GM18868 (cell line): Measurements from ENCODE around the gene AHNAK.
"Not testable (repeated sequence)": the region's sequence is repeated elsewhere in the genome, so short reads cannot be mapped to it uniquely, and the experiment has no call there.

Experiments
- ATAC-seq: cut with Tn5 transposase; IDR thresholded peaks from one replicate; pipeline ENCODE4 v1.9.1; 2021; ENCODE audit warnings: mild to moderate bottlenecking, moderate library complexity; ENCODE audit not compliant: unreplicated experiment

Gene AHNAK

GRCh38 chr11:62546244-62546928, at the start of gene AHNAK:
AHNAK (minus strand) TSS chr11:62546806; CDS start chr11:62536098, 10,708 bp downstream.
- ATAC-seq, result no peak

GRCh38 chr11:62595124-62595523, 48.5 kb upstream of the AHNAK start:
- no peak for ATAC-seq

GRCh38 chr11:62593434-62594044, 46.9 kb upstream of the AHNAK start:
- ATAC-seq, result no peak

- ATAC-seq, result no peak
Measured at GRCh38 chr11:62592989-62593421, 46.4 kb upstream of the AHNAK start.

GRCh38 chr11:62592146-62592815, 45.7 kb upstream of the AHNAK start:
- ATAC-seq, result no peak

GRCh38 chr11:62591448-62592145, 45.0 kb upstream of the AHNAK start, which contains the start of gene TUT1:
TUT1 (minus strand) TSS chr11:62591523; CDS start chr11:62591485, 38 bp downstream.
- peak; percentile 88 for ATAC-seq

GRCh38 chr11:62588966-62589637, 42.5 kb upstream of the AHNAK start:
- ATAC-seq, result no peak

- not testable (repeated sequence) for ATAC-seq
Measured at GRCh38 chr11:62585356-62585755, 38.8 kb upstream of the AHNAK start.

GRCh38 chr11:62581735-62582134, 35.1 kb upstream of the AHNAK start:
- ATAC-seq, result not testable (repeated sequence)

- no peak for ATAC-seq
Measured at GRCh38 chr11:62580959-62581715, 34.5 kb upstream of the AHNAK start.

- no peak for ATAC-seq
Measured at GRCh38 chr11:62579252-62579651, 32.6 kb upstream of the AHNAK start.

GRCh38 chr11:62578541-62578940, 31.9 kb upstream of the AHNAK start:
- ATAC-seq, result no peak

GRCh38 chr11:62577046-62577714, 30.6 kb upstream of the AHNAK start:
- ATAC-seq, result no peak

GRCh38 chr11:62575837-62576236, 29.2 kb upstream of the AHNAK start:
- no peak for ATAC-seq

- no peak for ATAC-seq
Measured at GRCh38 chr11:62575156-62575555, 28.6 kb upstream of the AHNAK start.

- no peak for ATAC-seq
Measured at GRCh38 chr11:62574363-62575071, 27.9 kb upstream of the AHNAK start.

- peak; percentile 85 for ATAC-seq
Measured at GRCh38 chr11:62573592-62574362, 27.2 kb upstream of the AHNAK start, which contains the start of gene EEF1G. EEF1G (minus strand) TSS chr11:62573891; CDS start chr11:62573842, 49 bp downstream.

- ATAC-seq, result no peak
Measured at GRCh38 chr11:62573006-62573591, 26.5 kb upstream of the AHNAK start.
